GM20000 (cell line): Measurements from ENCODE around the gene ENKD1.

Experiments used
- DNase-seq: peaks from one replicate; pipeline ENCODE4 v3.0.0; 2012; ENCODE audit warnings: low spot score
- CTCF ChIP-seq: IDR thresholded peaks from 2 replicates; pipeline ENCODE4 v1.5.1; 2012; ENCODE audit warnings: mild to moderate bottlenecking, control low read depth; ENCODE audit errors: extremely low read depth, missing control alignments

The ENKD1 gene

GRCh38 chr16:67666559-67667452 is at the start of gene ENKD1, which contains the start of gene C16orf86:
ENKD1 (minus strand) TSS chr16:67666750; CDS start chr16:67666442, 308 bp downstream.
C16orf86 (plus strand) TSS chr16:67666814; CDS start chr16:67666971, 157 bp downstream.
- no peak for TF ChIP-seq CTCF
- DNase-seq = peak; percentile 96

- no peak for DNase-seq
- no peak for TF ChIP-seq CTCF
These were observed 49.5 kb upstream of the ENKD1 start for GRCh38 chr16:67716097-67716496.

GRCh38 chr16:67714522-67714921 is 48.0 kb upstream of the ENKD1 start:
- no peak for DNase-seq
- no peak for TF ChIP-seq CTCF

- DNase-seq = no peak
- no peak for TF ChIP-seq CTCF
These were observed 47.2 kb upstream of the ENKD1 start for GRCh38 chr16:67713647-67714273.

GRCh38 chr16:67710607-67711006 is 44.1 kb upstream of the ENKD1 start:
- DNase-seq = no peak
- TF ChIP-seq CTCF = no peak

GRCh38 chr16:67709050-67709449 is 42.5 kb upstream of the ENKD1 start:
- DNase-seq = no peak
- TF ChIP-seq CTCF = no peak

- no peak for TF ChIP-seq CTCF
- DNase-seq = no peak
These were observed 41.8 kb upstream of the ENKD1 start for GRCh38 chr16:67708368-67708771.
